Endometrial microvascular endothelial cells (primary cell): ENCODE data around the gene COMMD10. TPM values are rescaled to one million over a fixed set of nuclear protein-coding genes. Genes with fewer than 3 reads are reported as not detected.
"Not testable (repeated sequence)": the region's sequence is repeated elsewhere in the genome, so short reads cannot be mapped to it uniquely, and the experiment has no call there.

Experiments
- in situ Hi-C: cut with HindIII; loops from 2 replicates; pipeline ENCODE4 v1.10.0; 2017; ENCODE audit warnings: low sequenced_read_pairs, low pct_unique_long_range_greater_than_20kb; ENCODE audit errors: inconsistent ontology term
- total RNA-seq: library from RNA; depleted of rRNA; stranded (reverse); fragments of >200 nt; gene quantifications from one replicate; pipeline ENCODE4 v1.2.3, GENCODE V29; 2015; ENCODE audit errors: inconsistent ontology term

COMMD10 gene
- 46.5 TPM for total RNA-seq

DNA sequence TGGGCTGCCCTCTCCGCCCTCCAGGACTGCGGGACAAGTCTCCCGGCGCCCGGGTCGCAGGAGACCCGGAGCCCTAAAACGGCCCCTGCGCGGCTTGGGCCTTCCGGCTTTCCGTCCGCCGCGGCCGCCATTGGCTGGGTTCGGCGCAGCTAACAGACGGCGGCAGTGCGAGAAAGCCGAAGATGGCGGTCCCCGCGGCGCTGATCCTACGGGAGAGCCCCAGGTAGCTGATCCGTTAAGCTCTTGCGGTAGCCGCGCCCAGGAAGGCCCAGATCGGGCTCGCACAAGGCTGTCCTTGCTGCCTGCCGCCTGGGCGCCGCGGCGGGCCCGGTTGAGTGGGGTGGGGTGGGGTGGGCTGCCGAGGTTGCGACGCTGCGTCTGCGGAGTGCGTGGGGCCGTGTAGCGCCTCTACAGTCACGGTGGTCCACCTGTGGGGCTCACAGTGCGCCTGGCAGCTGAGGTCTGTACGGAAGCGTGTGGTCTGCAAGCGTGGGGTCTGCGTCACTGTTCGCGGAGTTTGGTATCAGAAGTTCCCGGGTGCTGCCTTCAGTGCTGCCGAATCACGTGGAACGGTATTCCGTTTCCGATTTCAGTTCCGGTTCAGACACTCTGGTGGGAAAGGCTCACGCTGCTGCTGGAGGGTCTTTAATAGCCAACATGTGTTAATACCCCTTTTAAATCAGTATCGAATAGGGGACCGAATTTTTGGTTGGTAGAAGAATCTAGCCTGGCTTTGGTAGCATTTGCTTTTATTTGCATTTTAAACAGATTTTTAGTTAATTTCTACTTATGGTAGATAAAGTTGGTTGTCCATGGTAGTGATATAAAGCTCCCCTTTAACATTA is at the start of gene COMMD10:
COMMD10 (plus strand) TSS at position 155 of the 845 bp plus-strand sequence.
- in situ Hi-C loops, result no loop called here

DNA sequence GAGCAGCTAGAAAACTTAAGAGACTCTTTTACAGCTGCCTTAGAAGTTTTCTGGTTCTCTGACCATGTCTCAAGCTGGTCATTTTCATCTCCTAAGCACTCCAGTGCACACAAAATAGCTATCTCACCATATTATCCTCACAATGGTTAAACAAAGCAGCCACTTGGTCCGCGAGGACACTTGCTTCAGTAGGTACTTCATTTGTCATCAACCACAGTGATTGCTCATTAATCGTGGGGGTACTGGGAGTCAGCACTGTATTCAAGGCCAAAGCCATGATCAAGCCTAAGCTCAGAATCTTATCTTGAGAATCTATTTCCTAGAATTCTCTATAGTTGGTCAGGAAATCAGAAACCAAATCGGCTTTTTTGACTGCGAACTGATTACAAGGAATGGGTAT is 49.7 kb upstream of the COMMD10 start:
- in situ Hi-C loops, result no loop called here

DNA sequence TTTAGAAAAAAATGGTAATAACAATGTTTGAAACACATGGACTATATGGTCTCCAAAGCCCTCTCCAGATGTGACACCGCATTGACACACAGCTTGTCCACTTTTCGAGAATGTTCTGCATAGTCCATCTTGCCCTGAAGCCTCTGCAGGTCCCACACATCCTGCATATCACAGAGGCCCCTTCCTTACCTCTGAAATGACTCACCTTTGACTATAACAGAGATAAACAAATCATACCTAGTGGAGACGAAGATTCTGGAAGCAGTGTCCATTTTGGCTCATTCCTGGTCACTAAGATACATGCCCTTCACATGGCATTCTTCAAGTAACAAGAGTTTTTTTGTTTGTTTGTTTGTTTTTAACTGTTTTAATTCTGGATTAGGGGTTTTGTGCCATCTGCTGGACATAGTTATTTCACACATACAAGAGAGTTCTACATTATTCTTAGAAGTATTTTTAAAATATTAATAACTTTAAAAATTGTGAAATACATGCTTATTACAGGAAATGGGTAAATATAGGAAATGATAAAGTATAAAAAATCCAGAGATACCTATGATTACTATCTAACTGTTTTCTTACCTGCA is 47.5 kb upstream of the COMMD10 start:
- in situ Hi-C loops, result no loop called here

DNA sequence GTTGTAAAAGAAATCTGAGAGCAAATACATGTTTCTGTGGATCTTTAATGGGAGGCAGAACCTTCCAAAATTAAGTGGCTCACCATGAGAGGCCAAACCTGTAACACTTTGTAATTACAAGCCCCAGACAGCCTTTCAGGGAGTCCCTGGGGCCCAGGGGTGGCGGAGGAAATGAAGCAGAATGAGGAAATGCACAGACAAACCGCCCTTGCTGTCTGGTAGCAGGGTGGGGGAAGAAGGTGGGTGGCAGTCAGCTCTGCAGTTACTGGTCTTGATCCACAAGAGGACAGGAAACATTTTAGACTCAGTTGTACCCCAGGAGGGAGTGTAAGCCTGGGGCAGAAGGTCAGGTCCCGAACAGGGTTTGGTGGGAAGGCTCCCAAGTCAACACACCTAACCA is 46.0 kb upstream of the COMMD10 start:
- in situ Hi-C loops, result no loop called here

DNA sequence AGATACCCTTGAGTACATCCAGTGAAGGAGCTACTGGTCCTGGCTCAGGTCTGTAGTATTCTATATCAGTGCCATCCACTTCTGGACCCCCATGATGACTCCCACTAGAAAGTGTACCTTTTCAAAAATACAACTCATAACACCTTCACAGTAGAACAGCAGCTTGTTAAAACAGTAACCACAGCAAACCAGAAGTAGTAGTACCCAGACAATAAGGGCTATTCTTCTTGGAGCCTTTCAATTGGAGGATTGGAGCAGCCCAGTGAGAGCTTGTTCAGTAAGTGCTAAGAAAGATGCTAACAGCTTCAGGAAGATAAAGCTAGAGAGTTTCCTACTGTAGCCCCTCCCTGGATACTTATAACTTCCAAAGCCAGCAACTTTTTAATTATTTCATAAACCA is 42.5 kb upstream of the COMMD10 start:
- in situ Hi-C loops, result no loop called here

DNA sequence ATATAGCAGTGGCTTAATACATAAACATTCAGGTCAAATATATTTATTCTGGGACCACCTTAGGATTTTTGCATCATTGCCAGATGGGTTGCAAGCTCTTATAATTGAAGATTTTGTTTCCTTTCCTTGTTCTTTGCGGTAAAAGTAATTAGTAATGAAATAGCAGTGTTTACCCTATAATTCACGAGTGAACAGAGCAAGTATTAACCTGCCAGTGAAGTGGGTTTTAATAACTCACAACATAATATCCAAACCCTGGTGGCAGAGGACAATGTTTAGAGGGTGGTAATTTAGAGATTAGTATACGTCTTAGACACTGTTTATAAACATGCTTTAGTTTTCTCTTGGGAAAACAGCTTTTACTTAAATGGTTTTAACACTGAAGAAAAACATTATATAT is 40.8 kb upstream of the COMMD10 start:
- in situ Hi-C loops, result no loop called here

DNA sequence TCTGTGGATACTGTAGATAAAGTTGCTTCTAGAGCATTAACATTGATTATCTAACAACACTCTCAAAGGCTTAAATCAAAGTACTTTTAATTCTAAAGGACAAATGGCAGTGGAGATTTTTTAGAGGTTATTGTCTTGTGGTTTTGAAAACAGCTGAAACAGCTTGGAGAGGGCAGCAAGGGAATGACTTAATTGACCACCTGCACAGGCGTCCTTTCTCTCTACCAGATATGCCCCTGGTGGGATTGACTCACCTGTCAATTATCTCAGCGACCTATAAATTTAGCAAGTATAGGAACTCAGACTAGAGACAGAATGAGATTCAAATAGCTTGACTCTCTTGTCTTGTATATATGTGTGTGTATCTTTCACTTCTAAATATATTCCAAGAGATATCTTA is 39.0 kb upstream of the COMMD10 start:
- in situ Hi-C loops, result no loop called here

DNA sequence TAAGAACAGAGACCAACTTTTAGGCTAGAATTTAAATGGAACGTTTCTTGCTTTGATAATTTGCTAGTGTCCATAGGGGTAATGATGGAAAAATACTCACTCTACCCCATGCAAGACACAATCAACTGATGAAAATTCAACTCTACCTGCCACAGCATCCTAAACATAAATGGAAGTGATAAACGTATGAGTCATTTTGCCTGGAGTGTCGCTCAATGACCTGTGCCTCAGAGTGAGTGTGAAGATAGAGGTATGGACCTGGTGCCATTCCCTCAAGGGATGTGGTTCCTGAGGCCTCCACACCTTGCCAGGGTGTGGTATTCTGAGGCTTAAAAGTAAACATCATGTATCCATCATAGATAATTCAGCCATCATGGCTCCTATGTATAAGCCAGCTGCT is 38.6 kb upstream of the COMMD10 start:
- in situ Hi-C loops, result no loop called here

DNA sequence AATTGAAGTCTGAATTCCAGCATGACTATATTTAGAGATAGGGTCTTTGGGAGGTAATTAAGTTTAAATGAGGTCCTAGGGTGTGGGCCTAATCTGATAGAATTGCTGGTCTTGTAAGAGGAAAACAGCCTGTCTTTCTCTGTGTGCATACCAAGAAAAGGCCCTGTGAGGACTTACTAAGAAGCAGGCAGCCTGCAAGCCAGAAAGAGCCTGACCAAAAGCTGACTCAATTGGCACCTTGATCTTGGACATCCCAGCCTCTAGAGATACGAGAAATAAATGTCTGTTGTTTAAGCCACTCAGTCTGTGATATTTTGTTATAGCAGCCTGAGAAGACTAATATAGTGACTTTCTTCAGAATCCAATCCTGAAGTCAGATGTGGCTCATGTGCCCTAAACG is 38.0 kb upstream of the COMMD10 start:
- in situ Hi-C loops, result no loop called here

DNA sequence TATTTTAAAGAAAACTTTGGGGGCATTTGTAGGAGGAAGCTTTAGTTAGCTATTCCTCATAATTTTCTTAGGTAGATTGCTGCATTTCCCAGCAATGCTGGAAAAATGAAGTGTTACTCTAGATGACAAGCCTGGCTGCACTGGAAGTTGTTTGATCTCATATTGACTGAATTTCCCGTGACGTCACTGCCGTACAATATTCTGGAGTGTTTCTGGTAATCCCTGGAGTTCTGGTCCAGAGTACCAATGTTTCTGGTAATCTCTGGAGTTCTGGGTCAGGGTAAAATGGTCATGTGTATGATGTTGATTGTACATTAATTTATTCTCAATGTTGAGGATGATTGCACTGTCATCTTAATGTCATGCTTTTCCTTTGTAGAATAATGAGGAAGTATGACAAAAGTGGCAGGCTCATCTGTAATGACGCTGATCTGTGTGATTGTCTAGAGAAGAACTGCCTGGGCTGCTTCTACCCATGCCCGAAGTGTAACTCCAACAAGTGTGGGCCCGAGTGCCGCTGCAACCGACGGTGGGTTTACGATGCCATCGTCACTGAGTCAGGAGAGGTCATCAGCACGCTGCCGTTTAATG is 26.4 kb upstream of the COMMD10 start:
- in situ Hi-C loops, result no loop called here

DNA sequence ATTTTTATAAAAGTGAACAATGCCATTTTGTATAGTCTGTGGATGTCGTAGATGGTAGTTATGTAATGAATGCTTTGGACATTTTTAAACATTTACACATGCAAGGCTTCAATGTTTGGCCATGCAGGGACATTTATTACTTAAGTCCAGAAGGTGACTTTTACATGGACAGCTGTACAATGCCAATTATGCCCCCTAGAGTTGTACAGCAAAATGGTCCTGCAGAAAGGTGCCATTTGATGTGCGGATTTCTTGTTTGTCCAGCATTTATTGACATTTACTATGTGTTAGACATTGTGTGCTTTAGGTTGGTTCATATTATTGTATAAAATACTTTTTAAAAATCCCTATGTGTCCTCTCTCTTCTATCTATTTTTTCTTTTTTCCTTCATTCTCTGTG is 22.5 kb upstream of the COMMD10 start:
- in situ Hi-C loops, result no loop called here

DNA sequence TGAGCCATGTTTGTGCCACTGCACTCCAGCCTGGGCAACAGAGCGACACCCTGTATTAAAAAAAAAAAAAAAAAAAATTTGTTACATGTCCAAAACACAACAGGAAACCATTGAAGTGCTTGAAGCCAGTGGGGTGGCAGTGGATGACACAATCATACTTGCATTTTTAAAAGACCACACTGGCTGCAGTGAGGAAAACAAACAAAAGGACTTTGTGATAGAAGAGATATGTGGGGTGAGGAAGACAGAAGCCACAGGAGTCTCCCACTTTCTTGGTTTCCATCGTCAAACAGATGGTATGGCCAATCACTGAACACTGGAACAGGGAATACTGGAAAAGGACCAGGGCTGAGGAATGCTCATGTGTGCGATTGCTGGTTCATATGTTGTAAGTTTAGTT is 20.9 kb upstream of the COMMD10 start:
- in situ Hi-C loops, result no loop called here

DNA sequence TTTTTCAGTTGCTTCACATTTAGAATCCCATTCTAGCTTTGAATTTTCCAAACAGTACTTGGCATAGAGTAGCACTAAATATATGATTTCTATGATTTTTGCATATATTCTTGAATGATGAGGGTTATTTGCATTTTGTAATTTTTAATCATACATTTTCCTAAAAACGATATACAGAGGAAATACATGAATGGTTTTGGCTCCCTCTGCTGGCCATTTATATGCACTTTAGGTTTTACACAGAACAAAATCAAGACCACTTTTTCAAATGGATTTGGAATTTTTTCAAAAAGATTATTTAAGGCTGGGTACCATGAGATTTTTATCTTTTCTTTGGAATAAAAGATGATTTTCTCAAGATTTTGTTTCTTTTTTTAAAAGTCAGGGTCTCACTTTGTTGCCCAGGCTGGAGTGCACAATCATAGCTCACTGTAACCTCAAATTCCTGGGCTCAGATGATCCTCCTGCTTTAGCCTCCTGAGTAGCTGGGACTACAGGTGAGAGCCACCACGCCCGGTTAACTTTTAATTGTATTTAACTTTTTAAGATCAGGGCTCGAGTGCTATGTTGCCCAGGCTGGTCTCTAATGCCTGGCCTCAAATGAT is 16.7 kb upstream of the COMMD10 start:
- in situ Hi-C loops, result no loop called here

DNA sequence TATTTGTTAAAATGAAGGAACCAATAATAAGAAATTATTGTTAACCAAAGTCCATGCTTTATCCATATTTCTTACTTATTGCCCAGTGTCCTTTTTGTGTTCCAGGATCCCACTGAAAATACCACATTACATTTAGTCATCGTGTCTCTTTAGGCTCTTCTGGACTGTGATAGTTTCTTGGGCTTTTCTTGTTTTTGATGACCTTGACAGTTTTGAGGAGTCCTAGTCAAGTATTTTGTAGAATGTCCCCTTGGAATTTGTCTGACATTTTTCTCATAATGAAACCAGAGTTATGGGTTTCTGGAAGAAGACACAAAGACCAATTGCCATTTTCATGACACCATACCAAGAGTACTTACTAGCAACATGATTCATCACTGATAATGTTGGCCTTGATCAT is 13.6 kb upstream of the COMMD10 start:
- in situ Hi-C loops, result no loop called here

DNA sequence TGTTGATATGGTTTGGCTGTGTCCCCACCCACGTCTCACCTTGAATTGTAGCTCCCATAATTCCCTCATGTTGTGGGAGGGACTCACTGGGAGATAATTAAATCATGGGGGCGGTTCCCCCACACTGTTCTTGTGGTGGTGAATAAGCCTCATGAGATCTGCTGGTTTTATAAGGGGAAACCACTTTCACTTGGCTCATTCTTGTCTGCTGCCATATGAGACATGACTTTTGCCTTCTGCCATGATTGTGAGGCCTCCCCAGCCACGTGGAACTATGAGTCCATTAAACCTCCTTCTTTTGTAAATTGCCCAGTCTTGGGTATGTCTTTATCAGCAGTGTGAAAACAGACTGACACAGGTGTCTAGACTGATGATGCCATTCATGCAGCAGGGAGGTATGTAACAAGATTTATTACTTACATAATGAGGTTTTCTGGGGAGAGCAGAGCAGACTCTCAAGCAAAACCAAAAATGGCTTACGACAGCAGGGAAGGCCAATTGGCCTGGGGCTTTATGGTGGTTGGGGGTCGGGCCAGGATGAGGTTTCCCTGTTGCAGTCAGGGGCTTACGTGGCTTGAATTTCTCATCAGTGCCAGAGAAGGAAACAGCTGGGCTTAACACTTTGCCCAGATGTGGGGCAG is 9.5 kb upstream of the COMMD10 start:
- in situ Hi-C loops, result no loop called here

DNA sequence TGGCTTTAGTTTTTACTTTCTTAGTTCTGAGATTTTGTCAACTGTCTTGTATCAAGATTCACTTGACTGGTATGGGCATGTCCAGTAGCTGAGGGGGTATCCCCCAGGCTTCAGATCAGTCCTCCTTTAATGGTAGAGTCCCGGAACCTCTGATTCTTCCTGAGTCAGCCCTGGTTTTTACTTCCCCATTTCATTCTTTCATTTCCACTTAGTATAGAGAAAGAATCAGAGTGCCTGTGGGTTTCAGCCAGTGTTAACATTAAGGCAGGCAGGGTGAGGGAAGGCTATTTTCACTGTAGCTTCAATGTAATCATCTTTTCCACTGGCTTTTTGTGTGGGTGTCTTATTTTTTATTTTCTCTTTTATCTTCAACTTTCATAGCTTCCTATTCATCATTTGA is 8.3 kb upstream of the COMMD10 start:
- in situ Hi-C loops, result no loop called here

DNA sequence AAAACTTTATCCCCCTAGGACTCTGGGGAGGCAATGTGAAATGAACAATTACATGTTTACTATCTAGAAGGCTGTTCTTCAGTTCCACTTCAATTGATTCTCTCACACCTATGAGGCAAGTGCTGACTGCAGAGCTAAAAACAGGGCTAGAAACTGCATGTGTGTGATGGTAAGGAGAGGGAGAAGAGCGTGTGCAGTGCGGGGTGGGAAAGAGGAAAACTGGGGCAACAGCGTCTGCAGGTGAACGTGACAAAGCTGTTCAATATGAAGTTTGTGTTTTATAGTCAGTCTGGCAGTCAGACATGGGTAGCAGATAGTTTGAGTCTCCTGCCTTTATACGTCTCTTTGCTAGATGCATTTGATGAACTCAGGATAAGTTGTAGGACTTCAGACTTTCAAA is 6.6 kb upstream of the COMMD10 start:
- in situ Hi-C loops, result no loop called here

DNA sequence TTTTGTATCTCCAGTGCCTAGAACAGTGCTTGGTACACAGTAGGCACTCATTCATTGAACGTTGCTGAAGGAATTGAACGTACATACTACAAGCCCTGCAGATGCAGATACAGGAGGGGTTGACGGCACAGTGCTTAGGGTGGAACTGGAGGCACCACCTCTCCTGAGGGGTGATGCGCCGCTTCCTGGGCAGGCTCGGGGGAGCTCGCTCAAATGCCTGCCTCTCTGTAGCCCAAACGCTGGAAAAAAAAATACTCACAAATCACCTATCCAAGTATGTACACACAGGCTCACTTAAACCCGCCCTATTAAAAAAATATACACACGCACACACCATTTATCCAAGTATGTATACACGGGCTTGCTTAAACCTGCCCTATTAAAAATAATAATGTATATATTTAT is 536 bp upstream of the COMMD10 start:
- in situ Hi-C loops, result no loop called here

DNA sequence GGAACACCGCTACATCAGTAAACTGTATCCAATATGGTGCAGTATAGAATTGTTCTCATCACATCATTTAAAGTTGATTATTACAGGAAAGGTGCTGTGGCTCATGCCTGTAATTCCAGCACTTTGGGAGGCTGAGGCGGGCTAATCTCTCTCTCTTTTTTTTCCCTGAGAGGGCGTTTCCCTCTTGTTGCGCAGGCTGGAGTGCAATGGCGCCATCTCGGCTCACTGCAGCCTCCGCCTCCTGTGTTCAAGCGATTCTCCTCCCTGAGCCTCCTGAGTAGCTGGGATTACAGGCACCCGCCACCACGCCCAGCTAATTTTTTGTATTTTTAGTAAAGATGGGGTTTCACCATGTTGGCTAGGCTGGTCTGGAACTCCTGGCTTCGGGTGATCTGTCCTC is 1.5 kb downstream of the COMMD10 start:
- in situ Hi-C loops, result not testable (repeated sequence)
